LNCaP clone FGC (cell line): Measurements from ENCODE around the gene SLC37A3.

Experiments used
- DNase-seq: peaks from one replicate; pipeline ENCODE4 v3.0.0-alpha.2; 2011; ENCODE audit warnings: low read depth
- H3K4me3 ChIP-seq: 2 replicates; pipeline ENCODE4 v1.5.1; 2011; ENCODE audit warnings: mild to moderate bottlenecking, low read depth, low read length, control low read depth
- CTCF ChIP-seq: IDR thresholded peaks from 2 replicates; pipeline ENCODE4 v1.5.1; 2012; ENCODE audit warnings: mild to moderate bottlenecking; ENCODE audit not compliant: control insufficient read depth, insufficient read depth; ENCODE audit errors: extremely low read depth

SLC37A3 gene

GRCh38 chr7:140384894-140385545 is 13.3 kb downstream of the SLC37A3 start:
- H3K4me3 ChIP-seq = no peak overlapping the region
- no peak for TF ChIP-seq CTCF
- no peak for DNase-seq

- no peak overlapping the region for H3K4me3 ChIP-seq
- no peak for TF ChIP-seq CTCF
- no peak for DNase-seq
Measured at GRCh38 chr7:140383954-140384713, 14.2 kb downstream of the SLC37A3 start.

- no peak for DNase-seq
- no peak for TF ChIP-seq CTCF
Measured at GRCh38 chr7:140375892-140376730, 22.2 kb downstream of the SLC37A3 start.

GRCh38 chr7:140375323-140375722 is 23.0 kb downstream of the SLC37A3 start:
- no peak for TF ChIP-seq CTCF
- no peak for DNase-seq
- no peak overlapping the region for H3K4me3 ChIP-seq

More at GRCh38 chr7:140375892-140376730, 22.2 kb downstream of the SLC37A3 start:
- H3K4me3 ChIP-seq = no peak overlapping the region

GRCh38 chr7:140369294-140369693 is 29.0 kb downstream of the SLC37A3 start:
- H3K4me3 ChIP-seq = no peak overlapping the region
- no peak for DNase-seq
- no peak for TF ChIP-seq CTCF

GRCh38 chr7:140367528-140367927 is 30.8 kb downstream of the SLC37A3 start:
- no peak for TF ChIP-seq CTCF
- no peak for DNase-seq

More at GRCh38 chr7:140367528-140367927, 30.8 kb downstream of the SLC37A3 start:
- H3K4me3 ChIP-seq = no peak overlapping the region
